Sciatic nerve (tissue), 2 donors: ENCODE results near the gene ZNF804A. TPM values are rescaled to one million over a fixed set of nuclear protein-coding genes. Genes with fewer than 3 reads are reported as not detected.
"Not testable (repeated sequence)": the region's sequence is repeated elsewhere in the genome, so short reads cannot be mapped to it uniquely, and the experiment has no call there.

Experiments
- ATAC-seq: fragments of 200-7000 bp; cut with Tn5 transposase; one replicate; pipeline ENCODE4 v1.9.1; 2020; ENCODE audit warnings: mild to moderate bottlenecking, moderate library complexity
- DNase-seq: peaks from one replicate; pipeline ENCODE4 v3.0.0-alpha.2; 2020; ENCODE audit warnings: low spot score
- intact Hi-C: fragments of 100-400 bp; cut with DNase I; formaldehyde crosslinking; loops from one replicate; pipeline ENCODE4 v1.14.2; 2022
- total RNA-seq: library from RNA; stranded (reverse); fragmentation: NEBNext Ultra II Directional; extraction: Animal tissue kit (Norgen Biotek cat#: 25700); gene quantifications from one replicate; pipeline ENCODE4 v1.2.1, GENCODE V29; 2021
- donor health status: DM: no; HTN: no; CAD: no.
- donor health status: DM: no; HTN: no; CAD: no.

The ZNF804A gene
- total RNA-seq, 1 donor from 2014 or later = 0.13 TPM

DNA sequence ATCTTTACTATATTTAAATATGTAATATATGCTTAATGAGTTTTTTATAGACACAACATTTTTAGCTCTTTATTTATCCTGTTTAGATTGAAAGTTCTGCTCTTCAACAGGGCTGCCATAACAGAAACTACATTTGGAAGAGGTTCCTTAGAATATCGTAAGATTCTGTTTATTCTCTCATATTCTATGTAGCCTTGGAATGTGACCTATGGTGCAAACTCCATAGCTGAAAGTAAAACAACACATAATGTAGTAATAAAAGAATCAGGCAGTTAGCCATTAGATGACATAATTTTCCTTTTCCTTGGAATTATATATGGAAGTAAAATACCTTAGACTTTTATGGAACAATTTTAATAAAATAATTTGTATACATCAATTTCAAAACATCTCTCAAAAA lies 91.3 kb downstream of the ZNF804A start:
- DNase-seq (no peak), ATAC-seq (no peak)
- intact Hi-C loops = no loop called here

DNA sequence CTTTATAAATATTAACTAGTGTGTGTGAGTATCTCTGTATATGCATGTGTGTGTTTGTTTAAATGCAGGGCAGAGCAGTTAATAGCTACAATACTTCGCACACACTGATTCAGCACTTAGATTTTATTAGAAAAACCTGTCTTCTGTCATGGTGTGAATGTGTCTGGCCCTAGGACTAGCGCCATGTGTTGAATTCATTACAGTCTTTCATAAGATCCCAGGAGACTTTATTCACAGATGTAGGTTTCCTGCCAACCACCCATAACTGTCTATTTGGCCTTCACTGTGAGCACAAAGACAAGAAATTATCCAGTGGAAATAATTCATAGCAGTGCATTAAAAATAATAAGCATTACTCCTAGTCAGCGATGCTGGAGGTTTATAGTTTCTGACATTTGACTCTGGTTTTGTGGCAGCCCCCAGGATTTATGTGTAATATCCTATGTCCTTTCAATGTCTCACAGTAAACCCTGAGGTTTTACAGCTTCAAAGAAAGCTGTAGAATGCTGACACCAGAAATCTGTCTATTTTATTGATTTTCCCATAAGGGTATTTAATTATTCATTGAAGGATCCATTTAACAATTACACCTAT lies 93.9 kb downstream of the ZNF804A start:
- no peak for ATAC-seq
- intact Hi-C loops = no loop called here
- DNase-seq = no peak

DNA sequence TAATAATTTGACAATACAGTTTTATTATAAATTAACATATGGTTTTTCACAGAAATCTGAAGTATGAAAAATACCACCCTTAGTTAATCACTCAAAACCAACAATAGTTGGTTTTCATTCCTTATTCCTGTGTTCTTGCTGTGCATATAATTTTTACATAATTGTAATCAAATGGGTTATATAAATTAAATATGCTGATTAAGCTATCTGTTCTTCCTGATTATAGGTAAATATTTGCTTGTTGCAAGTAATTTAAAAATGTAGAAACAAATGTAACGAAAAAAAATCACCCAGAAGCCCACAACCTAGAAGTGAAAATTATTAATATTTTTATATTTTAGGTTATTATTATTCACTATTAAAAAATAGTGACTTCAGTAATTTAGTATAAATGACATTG lies 98.3 kb downstream of the ZNF804A start:
- DNase-seq (no peak), ATAC-seq (no peak)
- intact Hi-C loops = no loop called here

DNA sequence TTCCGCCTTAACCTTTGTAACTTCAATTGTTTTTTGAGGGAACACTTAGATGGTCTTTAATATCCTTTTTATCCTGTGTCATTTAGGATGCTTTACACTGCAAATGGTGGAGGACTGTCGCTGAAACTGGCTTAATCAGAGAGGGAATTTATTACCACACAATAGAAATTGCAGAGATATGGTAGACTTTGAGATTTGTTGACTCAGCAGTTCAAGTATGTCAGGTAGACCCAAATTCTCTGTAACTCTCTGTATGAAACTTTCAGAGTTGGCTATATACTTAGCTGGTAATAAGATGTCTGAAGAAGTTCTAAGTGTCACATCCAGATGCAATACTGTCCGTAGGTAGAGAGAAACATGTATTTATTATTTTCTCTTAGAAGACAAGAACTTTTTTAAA lies 100.1 kb downstream of the ZNF804A start:
- ATAC-seq (no peak), DNase-seq (no peak)
- intact Hi-C loops = no loop called here

DNA sequence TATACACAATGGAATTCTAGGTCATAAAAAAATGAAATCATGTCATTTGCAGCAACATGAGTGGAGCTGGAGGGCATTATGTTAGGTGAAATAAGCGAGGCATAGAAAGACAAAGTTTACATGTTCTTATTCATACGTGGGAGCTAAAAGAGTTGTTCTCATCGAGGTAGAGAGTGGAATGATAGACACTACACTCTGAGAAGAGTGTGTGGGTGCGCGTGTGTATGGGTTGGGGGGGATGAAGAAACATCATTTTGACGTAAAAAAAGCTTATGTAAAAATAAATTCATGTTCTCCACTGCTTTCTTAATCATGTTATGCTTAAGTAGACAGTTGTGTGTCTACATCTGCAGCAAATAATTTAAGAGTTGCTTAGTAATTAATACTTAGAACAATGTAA lies 123.6 kb downstream of the ZNF804A start:
- ATAC-seq = no peak
- no peak for DNase-seq
- intact Hi-C loops = no loop called here

DNA sequence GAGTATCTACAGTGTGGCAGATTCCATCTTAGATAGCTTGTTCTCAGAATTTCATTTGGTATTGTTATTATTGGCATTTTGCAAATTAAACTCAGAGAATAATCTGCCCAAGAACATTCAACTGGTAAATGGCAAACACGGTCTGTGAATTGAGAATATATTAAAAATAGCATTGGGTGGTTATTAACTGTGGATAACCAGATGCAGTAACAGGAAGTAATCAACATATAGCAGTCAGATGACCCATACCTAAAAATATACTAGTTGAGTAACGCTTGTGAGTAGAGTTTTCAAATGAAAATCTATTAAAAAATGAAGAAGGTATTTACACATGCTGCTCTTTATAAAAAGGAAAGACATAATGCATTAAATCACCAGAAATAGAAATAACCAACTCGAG lies 129.5 kb downstream of the ZNF804A start:
- ATAC-seq = no peak
- intact Hi-C loops = no loop called here
- no peak for DNase-seq

DNA sequence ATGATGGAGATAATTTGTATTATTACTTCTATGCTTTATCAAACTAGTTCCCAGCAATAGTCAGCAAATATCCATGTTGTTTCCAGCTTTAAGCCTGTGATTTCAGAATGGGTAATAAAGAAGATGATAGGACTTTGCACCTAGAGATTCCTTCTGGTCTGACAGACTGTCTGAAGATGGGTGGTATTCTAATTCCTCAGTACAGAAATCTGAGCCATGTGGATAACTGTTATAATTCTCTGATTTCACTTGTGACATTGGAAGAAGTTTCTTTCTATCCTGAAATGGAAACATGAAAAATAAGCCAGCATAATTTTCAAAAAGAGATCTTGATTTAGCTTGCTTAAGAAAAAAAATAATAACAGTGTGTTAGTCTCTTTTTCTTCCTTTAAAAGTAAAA lies 130.1 kb downstream of the ZNF804A start:
- intact Hi-C loops = no loop called here
- DNase-seq (no peak), ATAC-seq (no peak)

DNA sequence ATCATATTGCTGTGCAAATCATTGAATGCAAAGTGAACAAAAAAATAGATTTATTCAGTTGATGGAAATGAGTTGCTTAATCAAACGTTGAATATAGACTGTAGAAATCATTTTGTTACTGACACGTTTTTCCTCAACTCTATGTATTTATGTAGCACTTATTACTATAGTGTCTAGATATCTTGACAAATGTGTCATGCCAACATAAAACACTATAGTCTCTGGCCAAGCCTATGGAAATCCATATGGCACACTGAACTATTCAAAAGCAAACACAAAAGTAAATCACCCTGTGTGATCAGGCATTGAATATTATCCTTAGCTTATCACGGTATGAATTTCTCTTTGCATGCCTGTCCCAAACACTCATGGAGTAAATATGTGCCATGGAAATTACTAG lies 131.3 kb downstream of the ZNF804A start:
- ATAC-seq = no peak

DNA sequence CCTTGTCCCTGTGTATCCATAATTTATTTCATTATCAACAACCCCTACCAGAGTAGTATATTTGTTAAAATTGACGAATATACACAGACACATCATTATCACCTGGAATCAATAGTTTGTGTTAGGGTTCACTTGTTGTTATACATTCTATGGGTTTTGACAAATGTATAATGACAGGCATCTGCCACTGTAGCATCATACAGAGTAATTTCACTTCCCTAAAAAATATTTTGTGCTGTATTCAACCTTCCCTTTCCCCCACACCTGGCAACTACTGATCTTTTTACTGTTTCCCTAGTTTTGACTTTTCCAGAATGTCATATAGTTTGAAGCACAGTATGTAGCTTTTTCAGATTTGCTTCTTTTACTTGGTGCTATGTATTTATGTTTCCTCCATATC lies 132.0 kb downstream of the ZNF804A start:
- ATAC-seq (no peak), DNase-seq (no peak)
- intact Hi-C loops = no loop called here

More for the DNA sequence above, 131.3 kb downstream of the ZNF804A start:
- intact Hi-C loops = no loop called here
- no peak for DNase-seq

DNA sequence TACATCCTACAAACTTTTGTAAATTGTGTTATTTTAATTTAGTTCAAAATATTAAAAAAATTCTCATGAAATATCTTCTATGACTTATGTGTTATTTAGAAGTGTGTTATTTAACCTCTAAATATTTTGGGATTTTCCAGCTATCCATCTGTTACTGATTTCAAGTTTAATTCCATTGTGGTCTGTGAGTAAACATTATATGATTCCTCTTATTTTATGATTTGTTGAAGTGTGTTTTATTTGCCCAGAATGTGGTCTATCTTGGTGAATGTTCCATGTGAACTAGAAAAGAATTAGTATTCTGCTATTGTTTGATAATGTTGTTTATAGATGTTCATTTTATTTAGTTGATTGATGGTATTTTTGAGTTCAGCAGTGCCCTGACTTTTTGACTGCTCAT lies 136.0 kb downstream of the ZNF804A start:
- DNase-seq = no peak
- ATAC-seq = no peak
- intact Hi-C loops = no loop called here

DNA sequence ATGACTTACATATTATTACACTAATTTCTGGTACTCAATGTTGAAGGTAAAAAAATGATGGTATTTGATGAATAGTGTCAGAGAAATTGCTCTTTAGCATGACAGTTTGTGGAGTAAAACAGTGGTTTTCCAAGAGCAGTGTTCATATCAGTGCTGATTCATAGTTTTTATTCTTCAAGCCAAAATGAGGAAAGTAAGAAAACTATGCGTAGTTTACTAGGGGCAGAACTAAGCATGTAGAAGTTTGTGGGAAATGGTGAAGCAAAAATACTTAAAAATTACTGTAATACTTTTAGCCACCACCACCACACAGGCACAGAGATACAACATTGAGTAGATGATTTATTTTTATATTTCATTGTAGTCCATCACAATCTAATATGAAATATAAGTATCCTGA lies 137.3 kb downstream of the ZNF804A start:
- ATAC-seq (no peak), DNase-seq (no peak)
- intact Hi-C loops = no loop called here

DNA sequence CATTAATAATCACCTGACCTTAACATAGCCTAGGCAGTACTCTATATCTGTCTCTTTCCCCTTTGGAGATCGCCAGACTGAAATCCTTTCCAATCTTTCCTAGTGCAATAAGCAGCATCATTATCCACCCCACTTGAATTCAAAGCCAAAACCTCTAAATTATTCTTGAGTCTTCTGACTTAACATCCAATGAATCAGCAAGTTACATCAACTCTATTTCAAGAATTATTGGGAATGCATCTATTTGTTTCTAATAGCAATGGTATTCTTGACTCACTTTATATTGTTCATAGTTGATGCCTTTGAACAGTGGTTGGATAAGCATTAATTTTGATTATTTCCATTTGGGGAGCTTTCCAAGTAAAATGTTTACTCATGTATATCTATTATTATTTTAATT lies 144.8 kb downstream of the ZNF804A start:
- DNase-seq = no peak
- no peak for ATAC-seq
- intact Hi-C loops = no loop called here

DNA sequence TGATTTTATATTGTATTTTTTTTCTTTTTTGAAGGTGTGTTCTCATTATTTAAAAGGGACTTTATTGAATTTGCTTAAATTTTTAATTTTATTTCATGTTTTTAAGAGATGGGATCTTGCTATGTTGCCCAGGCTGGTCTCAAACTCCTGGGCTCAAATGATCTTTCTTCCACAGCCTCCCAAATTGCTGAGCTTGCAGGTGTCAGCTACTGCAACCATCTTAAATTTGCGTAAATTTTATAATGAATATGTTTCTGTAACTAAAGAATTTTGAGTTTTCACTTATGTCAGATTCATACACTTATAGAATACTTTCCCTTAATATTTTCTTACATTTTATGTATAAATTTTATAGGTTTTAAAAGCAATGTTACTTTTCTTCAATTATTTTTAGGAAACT lies 157.8 kb downstream of the ZNF804A start:
- DNase-seq = no peak
- no peak for ATAC-seq
- intact Hi-C loops = no loop called here

DNA sequence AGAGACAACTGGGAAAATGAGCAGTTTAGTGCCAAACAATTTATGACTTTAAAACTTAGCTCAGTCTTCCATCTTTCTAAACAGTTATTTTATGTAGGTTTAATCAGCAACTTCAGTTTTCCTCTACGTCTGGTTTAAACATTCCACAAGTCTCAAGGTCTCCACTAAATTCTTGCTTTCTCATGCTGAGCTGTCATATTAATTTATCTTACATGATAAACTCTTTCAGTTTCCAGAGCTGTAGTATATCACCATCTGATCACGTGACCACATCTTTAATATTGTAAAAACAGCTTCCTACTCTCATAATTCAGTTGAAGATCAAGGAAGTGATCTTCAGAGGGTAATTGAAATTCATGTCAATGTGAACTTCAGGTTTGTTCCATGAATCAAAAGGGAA lies 158.6 kb downstream of the ZNF804A start:
- ATAC-seq = no peak
- intact Hi-C loops = no loop called here

DNA sequence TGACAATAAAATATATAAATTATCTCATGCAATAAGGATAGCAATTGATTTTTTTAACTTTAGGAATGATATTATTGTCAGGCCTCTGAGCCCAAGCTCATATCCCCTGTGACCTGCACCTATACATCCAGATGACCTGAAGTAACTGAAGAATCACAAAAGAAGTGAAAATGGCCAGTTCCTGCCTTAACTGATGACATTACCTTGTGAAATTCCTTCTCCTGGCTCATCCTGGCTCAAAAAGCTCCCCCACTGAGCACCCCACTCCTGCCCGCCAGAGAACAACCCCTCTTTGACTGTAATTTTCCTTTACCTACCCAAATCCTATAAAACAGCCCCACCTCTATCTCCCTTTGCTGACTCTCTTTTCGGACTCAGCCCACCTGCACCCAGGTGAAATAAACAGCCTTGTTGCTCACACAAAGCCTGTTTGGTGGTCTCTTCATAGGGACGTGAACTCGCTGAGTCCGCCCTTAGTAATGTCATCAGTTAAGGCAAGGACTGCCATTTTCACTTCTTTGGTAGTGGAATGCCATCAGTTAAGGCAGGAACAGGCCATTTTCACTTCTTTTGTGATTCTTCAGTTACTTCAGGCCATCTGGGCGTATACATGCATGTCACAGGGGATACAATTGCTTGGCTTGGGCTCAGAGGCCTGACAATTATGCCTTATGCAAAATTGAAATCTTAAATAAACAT lies 161.4 kb downstream of the ZNF804A start:
- intact Hi-C loops, DNase-seq, ATAC-seq: not testable (repeated sequence)

More for the DNA sequence above, 158.6 kb downstream of the ZNF804A start:
- no peak for DNase-seq

DNA sequence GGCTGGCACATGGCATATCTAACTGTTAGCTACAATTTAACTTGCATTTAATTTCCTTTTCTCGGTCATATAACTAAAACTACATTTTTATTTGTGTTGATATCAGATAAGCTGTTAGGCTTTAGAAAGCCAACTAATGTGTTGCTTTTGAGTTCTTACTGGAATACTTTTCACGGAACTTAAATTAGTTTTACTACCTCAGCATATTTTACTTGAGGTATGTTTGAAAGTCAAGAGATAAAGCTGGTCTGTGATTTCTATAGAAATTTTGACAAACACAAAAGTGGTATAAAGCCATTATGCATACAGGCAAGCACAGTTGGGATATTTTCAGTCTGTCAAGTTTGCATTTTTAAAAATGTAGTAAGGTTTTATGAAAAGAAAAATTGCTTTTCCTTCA lies 162.6 kb downstream of the ZNF804A start:
- no peak for ATAC-seq
- intact Hi-C loops = no loop called here

DNA sequence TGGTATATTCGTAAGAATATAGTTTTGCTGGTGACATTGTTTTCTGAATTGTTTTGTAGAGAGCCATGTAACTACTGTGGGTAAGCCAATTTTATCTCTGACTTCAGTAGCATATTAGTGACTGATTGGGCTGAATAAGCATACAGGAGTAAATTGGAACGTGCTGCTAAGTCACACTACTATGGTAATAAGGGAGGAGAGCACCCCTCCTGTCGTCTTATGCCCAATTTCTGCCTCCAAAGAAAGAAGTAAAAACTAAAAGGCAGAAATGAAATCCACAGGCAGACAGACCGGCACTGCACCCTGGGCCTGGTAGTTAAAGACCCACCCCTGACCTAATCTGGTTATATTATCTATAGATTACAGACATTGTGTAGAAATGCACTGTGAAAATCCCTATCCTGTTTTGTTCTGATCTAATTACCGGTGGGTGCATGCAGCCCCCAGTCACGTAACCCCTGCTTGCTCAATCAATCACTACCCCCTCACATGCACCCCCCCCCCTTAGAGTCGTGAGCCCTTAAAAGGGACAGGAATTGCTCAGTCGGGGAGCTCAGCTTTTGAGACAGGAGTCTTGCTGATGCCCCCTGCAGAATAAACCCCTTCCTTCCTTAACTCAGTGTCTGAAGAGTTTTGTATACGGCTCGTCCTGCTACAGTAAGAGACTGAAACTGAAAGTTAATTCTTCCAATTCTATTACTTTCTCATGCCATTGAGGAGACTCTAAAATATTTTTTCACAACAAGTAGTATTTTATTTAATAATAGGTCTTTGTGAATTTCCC lies 167.0 kb downstream of the ZNF804A start:
- intact Hi-C loops = no loop called here
- DNase-seq = no peak
- no peak for ATAC-seq

More for the DNA sequence above, 162.6 kb downstream of the ZNF804A start:
- DNase-seq = no peak

DNA sequence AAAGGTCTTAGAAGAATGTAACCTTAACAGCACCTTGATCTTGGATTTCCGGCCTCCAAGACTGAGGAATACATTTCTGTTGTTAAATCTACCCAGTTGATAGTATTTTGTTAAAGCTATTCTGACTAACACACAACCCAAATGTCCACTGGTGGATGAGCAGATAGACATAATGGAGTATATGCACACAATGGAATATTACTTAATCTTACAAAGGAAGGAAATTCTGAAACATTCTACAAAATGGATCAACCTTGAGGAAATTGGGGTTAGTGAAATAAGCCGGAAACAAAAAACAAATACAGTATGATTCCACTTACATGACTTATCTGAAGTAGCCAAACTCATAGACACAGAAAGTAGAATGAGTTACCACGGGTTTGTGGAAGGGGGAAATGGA lies 168.7 kb downstream of the ZNF804A start:
- no peak for ATAC-seq
- intact Hi-C loops = no loop called here

DNA sequence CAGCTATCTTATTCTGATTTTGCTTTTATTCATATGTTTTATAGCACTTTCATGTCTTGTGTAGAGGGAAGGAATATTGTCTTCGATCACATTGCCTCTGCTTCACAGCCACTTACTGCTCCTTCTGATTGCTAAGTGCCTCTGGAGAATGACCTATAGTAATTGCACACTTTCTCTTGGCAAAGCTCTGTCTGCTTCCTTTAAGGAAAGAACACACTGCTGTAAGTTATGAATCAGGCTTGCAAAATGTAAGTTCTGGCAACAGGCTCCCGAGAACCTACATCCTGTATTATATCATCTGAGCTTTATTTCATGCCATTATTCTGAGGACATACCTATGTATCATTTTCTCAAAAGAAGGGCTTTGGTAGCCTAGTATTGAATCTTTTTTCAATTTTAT lies 170.7 kb downstream of the ZNF804A start:
- ATAC-seq (no peak), DNase-seq (no peak)
- intact Hi-C loops = no loop called here

More for the DNA sequence above, 168.7 kb downstream of the ZNF804A start:
- no peak for DNase-seq

DNA sequence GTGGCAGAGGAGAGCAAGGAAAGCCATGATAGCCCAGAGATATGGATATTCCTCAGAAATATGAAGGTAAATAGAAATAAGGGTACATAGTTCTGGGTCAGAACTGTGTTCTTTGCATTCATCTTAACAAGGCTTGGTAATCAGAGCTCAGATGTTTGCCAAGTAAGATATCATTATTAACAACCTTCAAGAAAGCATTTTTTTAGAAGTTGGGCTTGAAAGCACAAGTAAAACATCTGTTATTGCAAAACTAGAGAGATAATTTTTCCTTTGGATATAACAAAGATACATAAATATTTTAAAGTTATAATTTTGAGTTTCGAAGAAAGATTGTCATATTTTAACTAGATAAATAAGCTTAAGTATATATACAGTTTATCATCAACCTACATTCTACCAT lies 171.4 kb downstream of the ZNF804A start:
- intact Hi-C loops = no loop called here
- ATAC-seq (no peak), DNase-seq (no peak)
